GM12878 (cell line): Measurements from ENCODE around the gene ZCCHC17. TPM values are rescaled to one million over a fixed set of nuclear protein-coding genes. Genes with fewer than 3 reads are reported as not detected.

Source experiments
- ATAC-seq: fragments of 200-7000 bp; cut with Tn5 transposase; 3 replicates; pipeline ENCODE4 v1.9.1; 2020; ENCODE audit warnings: mild to moderate bottlenecking, moderate library complexity
- BruUV-seq: library from RNA; stranded (reverse); fragments of 400-500 nt; replicated peaks from 2 replicates; lab custom pipeline; 2021; lab: Mats Ljungman, UMichigan
- CTCF ChIA-PET: fragments of 300-600 bp; sonication (Branson Sonifier 250); formaldehyde crosslinking; extraction: SDS; loops from one replicate; lab custom pipeline; 2021; ENCODE audit warnings: inconsistent platforms; lab: Yijun Ruan, JAX
- POLR2A ChIA-PET: fragments of 350-600 bp; formaldehyde crosslinking; extraction: SDS; loops from one replicate; lab custom pipeline; 2021; ENCODE audit warnings: inconsistent platforms; lab: Charles Lee
- RAD21 ChIA-PET: fragments of 300-600 bp; sonication (Branson Sonifier 250); formaldehyde crosslinking; loops from one replicate; lab custom pipeline; 2023; ENCODE audit warnings: antibody characterized with exemption; ENCODE audit not compliant: unreplicated experiment; lab: Charles Lee
- SMC1A ChIA-PET: fragments of 300-600 bp; sonication (Branson Sonifier 250); formaldehyde crosslinking; loops from one replicate; lab custom pipeline; 2023; ENCODE audit not compliant: unreplicated experiment, uncharacterized antibody; lab: Charles Lee
- DNase-seq: peaks from one replicate; pipeline ENCODE4 v3.0.0-alpha.2; 2011; ENCODE audit warnings: low read depth, low spot score
- FAIRE-seq: peaks from 3 replicates; lab custom pipeline; 2011; peaks lifted over from hg19 to GRCh38; lab: Jason Lieb, UNC
- H2AFZ ChIP-seq: 2 replicates; pipeline ENCODE4 v1.6.0; 2011; ENCODE audit warnings: low read depth, low read length, control low read depth; ENCODE audit not compliant: control insufficient read depth
- H3K27ac ChIP-seq: 2 replicates; pipeline ENCODE4 v1.5.1; 2011; ENCODE audit warnings: control low read depth; ENCODE audit not compliant: control insufficient read depth, insufficient read depth
- H3K27me3 ChIP-seq, 2 experiments: replicated peaks in 1 of 2; 2 replicates each; pipeline versions ENCODE4 v1.6.0 to v1.6.1; 2011; ENCODE audit warnings: low read length in 1 of 2; ENCODE audit not compliant: control insufficient read depth in 2 of 2, insufficient read depth in 2 of 2
- H3K36me3 ChIP-seq, 2 experiments: 2 replicates each; pipeline ENCODE4 v1.5.1; 2011; ENCODE audit warnings: low read length in 1 of 2; ENCODE audit not compliant: control insufficient read depth in 2 of 2, insufficient read depth in 2 of 2
- H3K4me1 ChIP-seq: 2 replicates; pipeline ENCODE4 v1.6.1; 2011; ENCODE audit warnings: mild to moderate bottlenecking, low read length, moderate library complexity, mixed read lengths; ENCODE audit not compliant: control insufficient read depth, insufficient read depth
- H3K4me2 ChIP-seq: 2 replicates; pipeline ENCODE4 v1.6.0; 2011; ENCODE audit warnings: control low read depth; ENCODE audit not compliant: control insufficient read depth, insufficient read depth
- H3K4me3 ChIP-seq: fragments of 200-600 bp; sonication (generic); 2 replicates; pipeline ENCODE4 v1.5.1; 2016
- H3K79me2 ChIP-seq: 2 replicates; pipeline ENCODE4 v1.6.0; 2011; ENCODE audit warnings: low read length; ENCODE audit not compliant: control insufficient read depth, insufficient read depth
- H3K9ac ChIP-seq: 2 replicates; pipeline ENCODE4 v1.8.0; 2011; ENCODE audit warnings: low read length, control low read depth, mixed read lengths; ENCODE audit not compliant: control insufficient read depth, insufficient read depth
- H3K9me3 ChIP-seq: replicated peaks from 3 replicates; pipeline ENCODE4 v1.5.1; 2011; ENCODE audit warnings: mild to moderate bottlenecking, low read length; ENCODE audit not compliant: control insufficient read depth, insufficient read depth
- H4K20me1 ChIP-seq: 2 replicates; pipeline ENCODE4 v1.6.0; 2011; ENCODE audit not compliant: control insufficient read depth, insufficient read depth
- BHLHE40 ChIP-seq, 2 experiments: fragments of 450-650 bp in 1 of 2; IDR thresholded peaks; 2 replicates each; pipeline ENCODE4 v1.6.1; 2011 to 2017; ENCODE audit warnings: low read depth in 2 of 2, borderline replicate concordance in 1 of 2, improper control_type of control experiment in 1 of 2, low read length in 1 of 2, mild to moderate bottlenecking in 1 of 2
- CEBPZ ChIP-seq: fragments of 150-350 bp; IDR thresholded peaks from 2 replicates; pipeline ENCODE4 v1.6.1; 2016; ENCODE audit warnings: low read depth, low read length
- CTCF ChIP-seq, 3 experiments: IDR thresholded peaks in 2 of 3; conservative IDR thresholded peaks in 1 of 3; 2 replicates each; pipeline ENCODE4 v1.5.1; 2011; ENCODE audit warnings: low read depth in 3 of 3, low read length in 3 of 3, mild to moderate bottlenecking in 3 of 3, control low read depth in 2 of 3, moderate library complexity in 2 of 3, inconsistent platforms in 1 of 3, mixed read lengths in 1 of 3; ENCODE audit not compliant: control insufficient read depth in 2 of 3, insufficient read depth in 1 of 3; ENCODE audit errors: extremely low read depth in 1 of 3
- DPF2 ChIP-seq: fragments of 450-650 bp; IDR thresholded peaks from 2 replicates; pipeline ENCODE4 v1.6.1; 2017; ENCODE audit warnings: mild to moderate bottlenecking
- EED ChIP-seq: sonication (generic); IDR thresholded peaks from 2 replicates; pipeline ENCODE4 v1.6.1; 2016; ENCODE audit warnings: antibody characterized with exemption, low read depth
- EP300 ChIP-seq, 2 experiments: fragments of 150-350 bp in 1 of 2; IDR thresholded peaks; 2 replicates each; pipeline ENCODE4 v1.6.1; 2011 to 2012; ENCODE audit warnings: low read depth in 2 of 2, low read length in 2 of 2, borderline replicate concordance in 1 of 2, improper control_type of control experiment in 1 of 2, inconsistent platforms in 1 of 2; ENCODE audit not compliant: control insufficient read depth in 1 of 2
- FOS ChIP-seq: IDR thresholded peaks from 3 replicates; pipeline ENCODE4 v1.6.1; 2011; ENCODE audit warnings: borderline replicate concordance; ENCODE audit not compliant: insufficient read length; ENCODE audit errors: extremely low read depth
- LARP7 ChIP-seq: fragments of 450-650 bp; IDR thresholded peaks from 2 replicates; pipeline ENCODE4 v1.6.1; 2017; ENCODE audit warnings: mild to moderate bottlenecking
- MEF2A ChIP-seq: IDR thresholded peaks from 2 replicates; pipeline ENCODE4 v1.6.1; 2011; ENCODE audit warnings: low read depth, mild to moderate bottlenecking, low read length, moderate library complexity; ENCODE audit not compliant: insufficient read depth
- NR2F1 ChIP-seq: fragments of 450-650 bp; conservative IDR thresholded peaks from 2 replicates; pipeline ENCODE4 v1.6.1; 2017; ENCODE audit warnings: mild to moderate bottlenecking
- POU2F2 ChIP-seq: IDR thresholded peaks from 3 replicates; pipeline ENCODE4 v1.6.1; 2011; ENCODE audit warnings: low read depth, mild to moderate bottlenecking, low read length, borderline replicate concordance
- REST ChIP-seq: IDR thresholded peaks from 2 replicates; pipeline ENCODE4 v1.6.1; 2012; ENCODE audit warnings: mild to moderate bottlenecking, low read depth, low read length
- SMAD5 ChIP-seq: IDR thresholded peaks from 2 replicates; pipeline ENCODE4 v1.6.1; 2016; ENCODE audit warnings: antibody characterized with exemption, low read depth
- TAF1 ChIP-seq: IDR thresholded peaks from 2 replicates; pipeline ENCODE4 v1.6.1; 2011; ENCODE audit warnings: mild to moderate bottlenecking, low read depth, low read length, borderline replicate concordance
- YBX1 ChIP-seq: fragments of 450-650 bp; IDR thresholded peaks from 2 replicates; pipeline ENCODE4 v1.6.1; 2016; ENCODE audit warnings: antibody characterized with exemption
- YY1 ChIP-seq: IDR thresholded peaks from 2 replicates; pipeline ENCODE4 v1.6.1; 2011; ENCODE audit warnings: low read depth, mild to moderate bottlenecking, low read length
- ZNF24 ChIP-seq: fragments of 450-650 bp; IDR thresholded peaks from 2 replicates; pipeline ENCODE4 v1.6.1; 2017; ENCODE audit warnings: antibody characterized with exemption, mild to moderate bottlenecking
- WGBS: methylation state at CpG from one replicate; pipeline ENCODE4 v1.1.6; 2016; ENCODE audit warnings: low lambda C conversion rate; ENCODE audit not compliant: insufficient replicate concordance, insufficient coverage; ENCODE audit errors: missing lambda C conversion rate; 5-methylcytosine and 5-hydroxymethylcytosine counted together
- in situ Hi-C: fragments of 300-500 bp; cut with MboI; formaldehyde crosslinking; loops from 9 replicates; pipeline ENCODE4 v1.14.3; 2018; ENCODE audit warnings: mixed read lengths
- intact Hi-C: fragments of 100-400 bp; cut with micrococcal nuclease; formaldehyde crosslinking; loops from one replicate; pipeline ENCODE4 v1.14.2; 2022; ENCODE audit not compliant: unreplicated experiment
- polyA plus RNA-seq, 11 experiments: library from polyadenylated mRNA; depleted of rRNA in 4 of 11; unstranded in 6 of 11; stranded (reverse) in 5 of 11; fragments of >200 nt; fragmentation: Nextera tagmentation in 4 of 11; fragmentation: Illumina TruSeq in 1 of 11; extraction: Ambion mirVana in 4 of 11; extraction: Trizol in 1 of 11; gene quantifications; 1 replicate in 1 of 11; 2 replicates in 10 of 11; pipeline versions ENCODE4 v1.2.1 to v1.2.3, GENCODE V29; 2011 to 2016; ENCODE audit warnings: inconsistent platforms in 2 of 11, missing spikeins in 2 of 11, low read depth in 1 of 11
- total RNA-seq, 4 experiments: library from RNA; depleted of rRNA in 3 of 4; stranded (reverse); fragments of >200 nt in 3 of 4; fragmentation: Illumina TruSeq in 1 of 4; extraction: Trizol in 1 of 4; gene quantifications; 2 replicates each; pipeline versions ENCODE4 v1.2.1 to v1.2.3, GENCODE V29; 2013 to 2021

The ZCCHC17 gene
- total and polyA plus RNA-seq, 10 of the 15 experiments (the other 5 are each of a cell fraction or from before 2014, with no cell fraction given): 22.3 to 86.3 (median 47.0) TPM

DNA sequence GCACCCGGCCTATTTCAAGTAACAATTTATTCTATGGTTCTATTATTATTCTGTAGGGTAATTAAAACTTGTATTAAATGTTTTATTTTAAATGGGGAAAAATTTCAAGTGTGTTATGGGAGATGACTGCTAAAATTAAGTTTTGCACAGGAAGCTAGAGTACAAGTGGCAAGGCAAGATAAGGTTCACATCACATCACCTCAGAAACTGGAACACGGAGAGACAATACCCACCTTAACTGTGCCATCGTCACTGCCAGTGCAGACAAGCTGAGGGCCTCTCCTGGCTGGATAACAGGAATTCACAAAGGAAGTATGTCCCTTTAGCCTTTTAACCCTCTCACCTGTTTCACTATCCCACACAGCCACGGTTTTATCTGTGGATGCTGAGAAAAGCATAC is 7.8 kb upstream of the ZCCHC17 start:
- Histone ChIP-seq H3K4me1 (no peaks in the 10 kb centered on the region), H3K4me2 (no peak overlapping the region), H3K79me2 (no peaks in the 10 kb centered on the region; the same call in 1 of the 2 replicates), H2AFZ (no peak overlapping the region), H3K9ac (no peak overlapping the region), H4K20me1 (no peaks in the 10 kb centered on the region), H3K27me3 (no peaks in the 10 kb centered on the region), H3K27ac (no peak overlapping the region), H3K36me3 (peaks cover 3 to 26% of the 10 kb centered on the region in 2 experiments), H3K9me3 (no peaks in the 10 kb centered on the region), H3K4me3 (no peak overlapping the region)
- FAIRE-seq (no peak), ATAC-seq (no peak), DNase-seq (no peak)
- WGBS: 52% methylated on average over 4 of the region's 4 CpGs
- no TSS peak for BruUV-seq
- ChIA-PET RAD21 (no interaction called here), CTCF (interaction anchor here (1.1 kb wide), 1 partner anchor 123 kb away, joined by 3 read pairs; no protein-coding TSS in a partner anchor), POLR2A (interaction anchor here (0.6 kb wide), 1 partner anchor 1734 kb away, joined by 3 read pairs; no protein-coding TSS in a partner anchor), SMC1A (no interaction called here)
- in situ Hi-C loops (no loop called here), intact Hi-C loops (no loop called here)
- TF ChIP-seq YBX1 (no peak), EED (no peak), REST (no peak), LARP7 (no peak), TAF1 (no peak), SMAD5 (no peak), POU2F2 (no peak), ZNF24 (no peak), NR2F1 (no peak), DPF2 (no peak), FOS (no peak), CEBPZ (no peak), YY1 (no peak), CTCF (IDR thresholded peaks at IDR 0.05 in 2 of 3, conservative IDR thresholded peaks at IDR 0.05 in 1 of 3; ENCODE audit: control insufficient read depth in 2 of 3, extremely low read depth in 1 of 3, insufficient read depth in 1 of 3, low read depth in 3 of 3, low read length in 3 of 3) (no peak), EP300 (IDR thresholded peaks at IDR 0.05; ENCODE audit: borderline replicate concordance in 1 of 2, control insufficient read depth in 1 of 2, low read depth in 2 of 2, low read length in 2 of 2) (no peak), BHLHE40 (IDR thresholded peaks at IDR 0.05; ENCODE audit: borderline replicate concordance in 1 of 2, low read depth in 2 of 2, low read length in 1 of 2) (no peak), MEF2A (no peak)
